PC-9 (cell line): ENCODE data around the gene BTLA.

Experiments used
- CTCF ChIP-seq: fragments of 200-600 bp; sonication (generic); conservative IDR thresholded peaks from 2 replicates; pipeline ENCODE4 v1.6.1; 2017; ENCODE audit warnings: mixed run types, antibody characterized with exemption, mild to moderate bottlenecking, moderate library complexity
- EZH2 ChIP-seq: fragments of 200-600 bp; sonication (generic); IDR thresholded peaks from 2 replicates; pipeline ENCODE4 v1.8.0; 2017; ENCODE audit warnings: antibody characterized with exemption, low read depth

- TF ChIP-seq CTCF (no peak), EZH2 (no peak)
Observed at GRCh38 chr3:112498914-112499711, at the start of gene BTLA.
